GM12878 (cell line): ENCODE data around the gene ADAMTSL1. TPM values are rescaled to one million over a fixed set of nuclear protein-coding genes. Genes with fewer than 3 reads are reported as not detected.

Experiments
- ATAC-seq: fragments of 200-7000 bp; cut with Tn5 transposase; 3 replicates; pipeline ENCODE4 v1.9.1; 2020; ENCODE audit warnings: mild to moderate bottlenecking, moderate library complexity
- BruUV-seq: library from RNA; stranded (reverse); fragments of 400-500 nt; replicated peaks from 2 replicates; lab custom pipeline; 2021; lab: Mats Ljungman, UMichigan
- CTCF ChIA-PET: fragments of 300-600 bp; sonication (Branson Sonifier 250); formaldehyde crosslinking; extraction: SDS; loops from one replicate; lab custom pipeline; 2021; ENCODE audit warnings: inconsistent platforms; lab: Yijun Ruan, JAX
- POLR2A ChIA-PET: fragments of 350-600 bp; formaldehyde crosslinking; extraction: SDS; loops from one replicate; lab custom pipeline; 2021; ENCODE audit warnings: inconsistent platforms; lab: Charles Lee
- RAD21 ChIA-PET: fragments of 300-600 bp; sonication (Branson Sonifier 250); formaldehyde crosslinking; loops from one replicate; lab custom pipeline; 2023; ENCODE audit warnings: antibody characterized with exemption; ENCODE audit not compliant: unreplicated experiment; lab: Charles Lee
- SMC1A ChIA-PET: fragments of 300-600 bp; sonication (Branson Sonifier 250); formaldehyde crosslinking; loops from one replicate; lab custom pipeline; 2023; ENCODE audit not compliant: unreplicated experiment, uncharacterized antibody; lab: Charles Lee
- DNase-seq: peaks from one replicate; pipeline ENCODE4 v3.0.0-alpha.2; 2011; ENCODE audit warnings: low read depth, low spot score
- FAIRE-seq: peaks from 3 replicates; lab custom pipeline; 2011; peaks lifted over from hg19 to GRCh38; lab: Jason Lieb, UNC
- H2AFZ ChIP-seq: 2 replicates; pipeline ENCODE4 v1.6.0; 2011; ENCODE audit warnings: low read depth, low read length, control low read depth; ENCODE audit not compliant: control insufficient read depth
- H3K27ac ChIP-seq: 2 replicates; pipeline ENCODE4 v1.5.1; 2011; ENCODE audit warnings: control low read depth; ENCODE audit not compliant: control insufficient read depth, insufficient read depth
- H3K27me3 ChIP-seq, 2 experiments: replicated peaks in 1 of 2; 2 replicates each; pipeline versions ENCODE4 v1.6.0 to v1.6.1; 2011; ENCODE audit warnings: low read length in 1 of 2; ENCODE audit not compliant: control insufficient read depth in 2 of 2, insufficient read depth in 2 of 2
- H3K36me3 ChIP-seq, 2 experiments: 2 replicates each; pipeline ENCODE4 v1.5.1; 2011; ENCODE audit warnings: low read length in 1 of 2; ENCODE audit not compliant: control insufficient read depth in 2 of 2, insufficient read depth in 2 of 2
- H3K4me1 ChIP-seq: 2 replicates; pipeline ENCODE4 v1.6.1; 2011; ENCODE audit warnings: mild to moderate bottlenecking, low read length, moderate library complexity, mixed read lengths; ENCODE audit not compliant: control insufficient read depth, insufficient read depth
- H3K4me2 ChIP-seq: 2 replicates; pipeline ENCODE4 v1.6.0; 2011; ENCODE audit warnings: control low read depth; ENCODE audit not compliant: control insufficient read depth, insufficient read depth
- H3K4me3 ChIP-seq: fragments of 200-600 bp; sonication (generic); 2 replicates; pipeline ENCODE4 v1.5.1; 2016
- H3K79me2 ChIP-seq: 2 replicates; pipeline ENCODE4 v1.6.0; 2011; ENCODE audit warnings: low read length; ENCODE audit not compliant: control insufficient read depth, insufficient read depth
- H3K9ac ChIP-seq: 2 replicates; pipeline ENCODE4 v1.8.0; 2011; ENCODE audit warnings: low read length, control low read depth, mixed read lengths; ENCODE audit not compliant: control insufficient read depth, insufficient read depth
- H3K9me3 ChIP-seq: replicated peaks from 3 replicates; pipeline ENCODE4 v1.5.1; 2011; ENCODE audit warnings: mild to moderate bottlenecking, low read length; ENCODE audit not compliant: control insufficient read depth, insufficient read depth
- H4K20me1 ChIP-seq: 2 replicates; pipeline ENCODE4 v1.6.0; 2011; ENCODE audit not compliant: control insufficient read depth, insufficient read depth
- BACH1 ChIP-seq: fragments of 450-650 bp; IDR thresholded peaks from 2 replicates; pipeline ENCODE4 v1.6.1; 2017; ENCODE audit warnings: mild to moderate bottlenecking, borderline replicate concordance
- EP300 ChIP-seq, 2 experiments: fragments of 150-350 bp in 1 of 2; IDR thresholded peaks; 2 replicates each; pipeline ENCODE4 v1.6.1; 2011 to 2012; ENCODE audit warnings: low read depth in 2 of 2, low read length in 2 of 2, borderline replicate concordance in 1 of 2, improper control_type of control experiment in 1 of 2, inconsistent platforms in 1 of 2; ENCODE audit not compliant: control insufficient read depth in 1 of 2
- HDAC6 ChIP-seq: fragments of 200-600 bp; sonication (generic); IDR thresholded peaks from one replicate; pipeline ENCODE4 v1.8.0; 2017; ENCODE audit warnings: antibody characterized with exemption; ENCODE audit not compliant: unreplicated experiment
- IRF3 ChIP-seq: fragments of 450-650 bp; IDR thresholded peaks from 2 replicates; pipeline ENCODE4 v1.6.1; 2014; ENCODE audit warnings: mild to moderate bottlenecking
- MYC ChIP-seq: IDR thresholded peaks from 2 replicates; pipeline ENCODE4 v1.6.1; 2011; ENCODE audit warnings: mild to moderate bottlenecking, low read length, moderate library complexity, inconsistent platforms; ENCODE audit not compliant: insufficient read depth, insufficient replicate concordance, insufficient read length, severe bottlenecking
- RCOR1 ChIP-seq: conservative IDR thresholded peaks from 2 replicates; pipeline ENCODE4 v1.6.1; 2012; ENCODE audit warnings: low read depth, low read length, improper control_type of control experiment
- RFX5 ChIP-seq: IDR thresholded peaks from 2 replicates; pipeline ENCODE4 v1.6.1; 2011; ENCODE audit warnings: low read depth, low read length, improper control_type of control experiment
- STAT1 ChIP-seq: fragments of 450-650 bp; conservative IDR thresholded peaks from 2 replicates; pipeline ENCODE4 v1.6.1; 2014; ENCODE audit warnings: antibody characterized with exemption, mild to moderate bottlenecking
- TCF7 ChIP-seq: IDR thresholded peaks from 2 replicates; pipeline ENCODE4 v1.6.1; 2014; ENCODE audit warnings: antibody characterized with exemption, borderline replicate concordance
- YBX1 ChIP-seq: fragments of 450-650 bp; IDR thresholded peaks from 2 replicates; pipeline ENCODE4 v1.6.1; 2016; ENCODE audit warnings: antibody characterized with exemption
- ZNF274 ChIP-seq: IDR thresholded peaks from one replicate; pipeline ENCODE4 v1.8.0; 2011; ENCODE audit not compliant: insufficient read length, insufficient read depth
- ZNF687 ChIP-seq: fragments of 450-650 bp; IDR thresholded peaks from 2 replicates; pipeline ENCODE4 v1.6.1; 2017; ENCODE audit warnings: mild to moderate bottlenecking, moderate library complexity
- WGBS: methylation state at CpG from one replicate; pipeline ENCODE4 v1.1.6; 2016; ENCODE audit warnings: low lambda C conversion rate; ENCODE audit not compliant: insufficient replicate concordance, insufficient coverage; ENCODE audit errors: missing lambda C conversion rate; 5-methylcytosine and 5-hydroxymethylcytosine counted together
- in situ Hi-C: fragments of 300-500 bp; cut with MboI; formaldehyde crosslinking; loops from 9 replicates; pipeline ENCODE4 v1.14.3; 2018; ENCODE audit warnings: mixed read lengths
- intact Hi-C: fragments of 100-400 bp; cut with micrococcal nuclease; formaldehyde crosslinking; loops from one replicate; pipeline ENCODE4 v1.14.2; 2022; ENCODE audit not compliant: unreplicated experiment
- polyA plus RNA-seq, 11 experiments: library from polyadenylated mRNA; depleted of rRNA in 4 of 11; unstranded in 6 of 11; stranded (reverse) in 5 of 11; fragments of >200 nt; fragmentation: Nextera tagmentation in 4 of 11; fragmentation: Illumina TruSeq in 1 of 11; extraction: Ambion mirVana in 4 of 11; extraction: Trizol in 1 of 11; gene quantifications; 1 replicate in 1 of 11; 2 replicates in 10 of 11; pipeline versions ENCODE4 v1.2.1 to v1.2.3, GENCODE V29; 2011 to 2016; ENCODE audit warnings: inconsistent platforms in 2 of 11, missing spikeins in 2 of 11, low read depth in 1 of 11
- total RNA-seq, 4 experiments: library from RNA; depleted of rRNA in 3 of 4; stranded (reverse); fragments of >200 nt in 3 of 4; fragmentation: Illumina TruSeq in 1 of 4; extraction: Trizol in 1 of 4; gene quantifications; 2 replicates each; pipeline versions ENCODE4 v1.2.1 to v1.2.3, GENCODE V29; 2013 to 2021
- TF ChIP-seq, protein P1 (sequence below): fragments of 450-650 bp; IDR thresholded peaks from 2 replicates; pipeline ENCODE4 v1.6.1; 2016; ENCODE audit warnings: mild to moderate bottlenecking
- TF ChIP-seq, protein P2 (sequence below): fragments of 450-650 bp; formaldehyde crosslinking; IDR thresholded peaks from 2 replicates; pipeline ENCODE4 v1.4.0; 2022; ENCODE audit warnings: mild to moderate bottlenecking, moderate library complexity

ADAMTSL1 gene
- total and polyA plus RNA-seq, 10 of the 15 experiments (the other 5 are each of a cell fraction or from before 2014, with no cell fraction given) = 0.01 to 0.10 (median 0.07) TPM; not detected in 6

DNA sequence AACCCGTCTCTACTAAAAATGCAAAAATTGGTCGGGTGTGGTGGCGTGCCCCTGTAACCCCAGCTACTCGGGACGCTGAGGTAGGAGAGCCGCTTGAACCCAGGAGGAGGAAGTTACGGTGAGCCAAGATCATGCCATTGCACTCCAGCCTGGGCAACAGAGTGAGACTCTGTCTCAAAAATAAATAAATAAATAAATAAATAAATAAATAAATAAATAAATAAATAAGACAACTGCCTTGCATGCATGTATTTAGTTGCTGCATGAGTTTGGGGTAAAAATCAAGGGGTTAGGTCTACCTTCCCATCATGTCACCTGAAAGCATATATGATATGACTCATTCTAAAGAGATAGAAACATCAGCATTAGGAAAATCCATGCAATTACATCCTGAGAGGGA is 254.0 kb downstream of the ADAMTSL1 start (continued):
- TF ChIP-seq, protein P1, sequence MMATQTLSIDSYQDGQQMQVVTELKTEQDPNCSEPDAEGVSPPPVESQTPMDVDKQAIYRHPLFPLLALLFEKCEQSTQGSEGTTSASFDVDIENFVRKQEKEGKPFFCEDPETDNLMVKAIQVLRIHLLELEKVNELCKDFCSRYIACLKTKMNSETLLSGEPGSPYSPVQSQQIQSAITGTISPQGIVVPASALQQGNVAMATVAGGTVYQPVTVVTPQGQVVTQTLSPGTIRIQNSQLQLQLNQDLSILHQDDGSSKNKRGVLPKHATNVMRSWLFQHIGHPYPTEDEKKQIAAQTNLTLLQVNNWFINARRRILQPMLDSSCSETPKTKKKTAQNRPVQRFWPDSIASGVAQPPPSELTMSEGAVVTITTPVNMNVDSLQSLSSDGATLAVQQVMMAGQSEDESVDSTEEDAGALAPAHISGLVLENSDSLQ = no peak
- TF ChIP-seq TCF7 (no peak), HDAC6 (no peak), YBX1 (no peak), RCOR1 (no peak), RFX5 (no peak)
- TF ChIP-seq, all 136 proteins: peak for 0

- ChIA-PET SMC1A (no interaction called here), RAD21 (no interaction called here), CTCF (no interaction called here), POLR2A (no interaction called here)
- H3K4me3 ChIP-seq = no peak overlapping the region
- H3K36me3 ChIP-seq = no peaks in the 10 kb centered on the region
- no peak overlapping the region for H3K4me2 ChIP-seq
- no peaks in the 10 kb centered on the region for H3K4me1 ChIP-seq
- no peak overlapping the region for H3K27ac ChIP-seq
- in situ Hi-C loops = no loop called here
- H3K27me3 ChIP-seq = no peaks in the 10 kb centered on the region
- no peak for DNase-seq
- no peaks in the 10 kb centered on the region for H3K9me3 ChIP-seq
- no peak for ATAC-seq
- no peak overlapping the region for H2AFZ ChIP-seq
- intact Hi-C loops = no loop called here
- no peaks in the 10 kb centered on the region for H3K79me2 ChIP-seq
- BruUV-seq = no TSS peak
- no peaks in the 10 kb centered on the region for H4K20me1 ChIP-seq
- no peak for FAIRE-seq
- WGBS = 38% methylated on average over 3 of the region's 3 CpGs
- no peak overlapping the region for H3K9ac ChIP-seq
- TF ChIP-seq BACH1 = no peak
- no peak for TF ChIP-seq ZNF274
- TF ChIP-seq MYC = no peak
- TF ChIP-seq, protein P2, sequence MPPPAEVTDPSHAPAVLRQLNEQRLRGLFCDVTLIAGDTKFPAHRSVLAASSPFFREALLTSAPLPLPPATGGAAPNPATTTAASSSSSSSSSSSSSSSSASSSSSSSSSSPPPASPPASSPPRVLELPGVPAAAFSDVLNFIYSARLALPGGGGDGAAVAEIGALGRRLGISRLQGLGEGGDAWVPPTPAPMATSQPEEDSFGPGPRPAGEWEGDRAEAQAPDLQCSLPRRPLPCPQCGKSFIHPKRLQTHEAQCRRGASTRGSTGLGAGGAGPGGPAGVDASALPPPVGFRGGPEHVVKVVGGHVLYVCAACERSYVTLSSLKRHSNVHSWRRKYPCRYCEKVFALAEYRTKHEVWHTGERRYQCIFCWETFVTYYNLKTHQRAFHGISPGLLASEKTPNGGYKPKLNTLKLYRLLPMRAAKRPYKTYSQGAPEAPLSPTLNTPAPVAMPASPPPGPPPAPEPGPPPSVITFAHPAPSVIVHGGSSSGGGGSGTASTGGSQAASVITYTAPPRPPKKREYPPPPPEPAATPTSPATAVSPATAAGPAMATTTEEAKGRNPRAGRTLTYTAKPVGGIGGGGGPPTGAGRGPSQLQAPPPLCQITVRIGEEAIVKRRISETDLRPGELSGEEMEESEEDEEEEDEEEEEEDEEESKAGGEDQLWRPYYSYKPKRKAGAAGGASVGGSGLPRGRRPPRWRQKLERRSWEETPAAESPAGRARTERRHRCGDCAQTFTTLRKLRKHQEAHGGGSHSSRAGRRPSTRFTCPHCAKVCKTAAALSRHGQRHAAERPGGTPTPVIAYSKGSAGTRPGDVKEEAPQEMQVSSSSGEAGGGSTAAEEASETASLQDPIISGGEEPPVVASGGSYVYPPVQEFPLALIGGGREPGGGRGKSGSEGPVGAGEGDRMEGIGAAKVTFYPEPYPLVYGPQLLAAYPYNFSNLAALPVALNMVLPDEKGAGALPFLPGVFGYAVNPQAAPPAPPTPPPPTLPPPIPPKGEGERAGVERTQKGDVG (CRISPR knock-in tag) = no peak
- no peak for TF ChIP-seq ZNF687
- no peak for TF ChIP-seq IRF3
- TF ChIP-seq STAT1 = no peak
- no peak for TF ChIP-seq EP300 (IDR thresholded peaks at IDR 0.05; ENCODE audit: borderline replicate concordance in 1 of 2, control insufficient read depth in 1 of 2, low read depth in 2 of 2, low read length in 2 of 2)
Measured at GRCh38 chr9:18728642-18729041, 254.7 kb downstream of the ADAMTSL1 start.
